MM.1S (cell line): Measurements from ENCODE around the gene KIN.

Experiments used
- DNase-seq: peaks from one replicate; pipeline ENCODE4 v3.0.0-alpha.2; 2015
- H2AFZ ChIP-seq: fragments of 300-600 bp; sonication (generic); 2 replicates; pipeline ENCODE4 v1.6.0; 2016; ENCODE audit warnings: antibody characterized with exemption, low read length
- H3F3A ChIP-seq: fragments of 300-600 bp; sonication (generic); 2 replicates; pipeline ENCODE4 v1.6.1; 2016; ENCODE audit warnings: mild to moderate bottlenecking, antibody characterized with exemption, low read length, moderate library complexity, mixed read lengths; ENCODE audit not compliant: insufficient read depth
- H3K27ac ChIP-seq: fragments of 300-600 bp; sonication (generic); 2 replicates; pipeline ENCODE4 v1.5.1; 2016; ENCODE audit warnings: mild to moderate bottlenecking, low read length
- H3K27me3 ChIP-seq: fragments of 300-600 bp; sonication (generic); replicated peaks from 2 replicates; pipeline ENCODE4 v1.6.0; 2016; ENCODE audit warnings: low read length; ENCODE audit not compliant: insufficient read depth
- H3K36me3 ChIP-seq: fragments of 300-600 bp; sonication (generic); replicated peaks from 2 replicates; pipeline ENCODE4 v1.6.1; 2016; ENCODE audit warnings: mild to moderate bottlenecking, low read length, mixed read lengths; ENCODE audit not compliant: insufficient read depth
- H3K4me1 ChIP-seq: fragments of 300-600 bp; sonication (generic); 2 replicates; pipeline ENCODE4 v1.6.1; 2016; ENCODE audit warnings: low read length, mixed read lengths
- H3K4me2 ChIP-seq: fragments of 300-600 bp; sonication (generic); 2 replicates; pipeline ENCODE4 v1.6.0; 2016; ENCODE audit warnings: low read depth, low read length
- H3K4me3 ChIP-seq: fragments of 300-600 bp; sonication (generic); 2 replicates; pipeline ENCODE4 v1.5.1; 2016; ENCODE audit warnings: low read length, mixed read lengths
- H3K79me2 ChIP-seq: fragments of 300-600 bp; sonication (generic); 2 replicates; pipeline ENCODE4 v1.6.1; 2016; ENCODE audit warnings: mixed run types, low read length, mixed read lengths
- H3K9ac ChIP-seq: fragments of 300-600 bp; sonication (generic); 2 replicates; pipeline ENCODE4 v1.6.1; 2016; ENCODE audit warnings: low read length, mixed read lengths
- H3K9me2 ChIP-seq: fragments of 300-600 bp; sonication (generic); replicated peaks from 2 replicates; pipeline ENCODE4 v1.6.1; 2016; ENCODE audit warnings: mild to moderate bottlenecking, low read length, mixed read lengths; ENCODE audit not compliant: insufficient read depth
- H3K9me3 ChIP-seq: fragments of 300-600 bp; sonication (generic); replicated peaks from 2 replicates; pipeline ENCODE4 v1.6.1; 2016; ENCODE audit warnings: mild to moderate bottlenecking, low read length, mixed read lengths; ENCODE audit not compliant: insufficient read depth
- H4K20me1 ChIP-seq: fragments of 300-600 bp; sonication (generic); 2 replicates; pipeline ENCODE4 v1.6.1; 2016; ENCODE audit warnings: mild to moderate bottlenecking, low read length, moderate library complexity, mixed read lengths; ENCODE audit not compliant: insufficient read depth
- EZH2 ChIP-seq: fragments of 300-600 bp; sonication (generic); optimal IDR thresholded peaks from 2 replicates; pipeline ENCODE3; 2017; ENCODE audit warnings: low read depth, mild to moderate bottlenecking, antibody characterized with exemption, low read length, mixed read lengths
- EZH2phosphoT487 ChIP-seq: fragments of 300-600 bp; sonication (generic); IDR thresholded peaks from 2 replicates; pipeline ENCODE4 v1.6.1; 2018; ENCODE audit warnings: antibody characterized with exemption, low read length
- TF ChIP-seq, protein P1 (sequence below): fragments of 300-600 bp; sonication (generic); IDR thresholded peaks from 2 replicates; pipeline ENCODE4 v1.5.1; 2016; ENCODE audit warnings: antibody characterized with exemption, low read length, mixed read lengths

KIN gene

DNA sequence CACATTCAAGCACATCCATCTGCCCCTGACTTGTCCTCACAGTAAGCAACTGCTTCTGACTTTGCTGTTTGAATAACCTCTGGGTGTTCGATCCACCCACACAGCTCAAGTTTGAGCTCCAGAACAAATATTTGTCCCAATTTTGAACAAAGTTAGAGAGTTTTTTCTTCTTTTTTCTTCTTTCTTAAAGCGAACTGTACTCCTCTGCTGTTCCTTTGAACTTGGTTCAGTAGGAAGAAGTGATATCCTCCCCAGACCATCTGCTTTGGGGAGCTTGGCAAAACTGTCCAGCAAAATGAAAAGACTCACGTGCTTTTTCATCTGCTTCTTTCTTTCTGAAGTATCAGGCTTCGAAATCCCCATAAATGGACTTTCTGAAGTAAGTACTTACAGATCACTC is 84.7 kb downstream of the KIN start, which contains the start of gene ITIH2:
Gene ITIH2 (plus strand): TSS at position 177 of the 400 bp plus-strand sequence. CDS start 119 bp downstream, at position 296.
- Histone ChIP-seq H3K27ac (no peak within 1 kb of the TSS), H3K4me2 (no peak within 1 kb of the TSS), H3K9me3 (no peaks in the 10 kb centered on the region), H3K36me3 (no peaks in the 10 kb centered on the region), H3K79me2 (no peaks in the 10 kb centered on the region), H2AFZ (no peak within 1 kb of the TSS), H3K9me2 (no peaks in the 10 kb centered on the region), H3K27me3 (no peaks in the 10 kb centered on the region), H4K20me1 (no peaks in the 10 kb centered on the region), H3K9ac (no peak within 1 kb of the TSS), H3K4me3 (no peak within 1 kb of the TSS), H3K4me1 (no peaks in the 10 kb centered on the region), H3F3A (no peaks in the 10 kb centered on the region)
- DNase-seq = no peak
- TF ChIP-seq, protein P1, sequence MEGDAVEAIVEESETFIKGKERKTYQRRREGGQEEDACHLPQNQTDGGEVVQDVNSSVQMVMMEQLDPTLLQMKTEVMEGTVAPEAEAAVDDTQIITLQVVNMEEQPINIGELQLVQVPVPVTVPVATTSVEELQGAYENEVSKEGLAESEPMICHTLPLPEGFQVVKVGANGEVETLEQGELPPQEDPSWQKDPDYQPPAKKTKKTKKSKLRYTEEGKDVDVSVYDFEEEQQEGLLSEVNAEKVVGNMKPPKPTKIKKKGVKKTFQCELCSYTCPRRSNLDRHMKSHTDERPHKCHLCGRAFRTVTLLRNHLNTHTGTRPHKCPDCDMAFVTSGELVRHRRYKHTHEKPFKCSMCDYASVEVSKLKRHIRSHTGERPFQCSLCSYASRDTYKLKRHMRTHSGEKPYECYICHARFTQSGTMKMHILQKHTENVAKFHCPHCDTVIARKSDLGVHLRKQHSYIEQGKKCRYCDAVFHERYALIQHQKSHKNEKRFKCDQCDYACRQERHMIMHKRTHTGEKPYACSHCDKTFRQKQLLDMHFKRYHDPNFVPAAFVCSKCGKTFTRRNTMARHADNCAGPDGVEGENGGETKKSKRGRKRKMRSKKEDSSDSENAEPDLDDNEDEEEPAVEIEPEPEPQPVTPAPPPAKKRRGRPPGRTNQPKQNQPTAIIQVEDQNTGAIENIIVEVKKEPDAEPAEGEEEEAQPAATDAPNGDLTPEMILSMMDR = no peak
- TF ChIP-seq EZH2phosphoT487 (no peak), EZH2 (no peak)

DNA sequence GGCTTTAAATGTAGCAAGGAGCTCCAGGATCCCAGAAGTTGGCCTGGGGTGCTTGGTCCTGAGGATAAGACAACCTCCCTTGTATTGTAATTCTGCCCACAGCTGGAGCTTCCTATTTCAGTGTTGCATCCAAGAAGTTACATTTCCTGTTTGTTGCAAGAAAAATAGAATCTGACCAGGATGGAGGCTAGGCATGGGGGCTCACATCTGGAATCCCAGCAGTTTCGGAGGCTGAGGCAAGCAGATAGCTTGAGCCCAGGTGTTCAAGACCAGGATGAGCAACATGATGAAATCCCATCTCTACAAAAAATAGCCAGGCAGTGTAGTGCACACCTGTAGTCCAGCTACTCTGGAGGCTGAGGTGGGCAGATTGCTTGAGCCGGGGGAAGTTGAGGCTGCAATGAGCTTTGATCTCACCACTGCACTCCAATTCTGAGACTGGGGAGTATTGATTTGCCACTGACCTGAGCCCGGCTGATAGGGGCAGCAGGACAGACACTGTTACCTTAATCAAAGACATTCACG is 85.4 kb downstream of the KIN start:
- no peaks in the 10 kb centered on the region for H3F3A ChIP-seq
- DNase-seq = no peak
- H3K9me2 ChIP-seq = no peaks in the 10 kb centered on the region
- no peaks in the 10 kb centered on the region for H4K20me1 ChIP-seq
- no peak for TF ChIP-seq EZH2
- H3K79me2 ChIP-seq = no peaks in the 10 kb centered on the region
- no peaks in the 10 kb centered on the region for H3K9me3 ChIP-seq
- H3K4me1 ChIP-seq = no peaks in the 10 kb centered on the region
- H3K36me3 ChIP-seq = no peaks in the 10 kb centered on the region
- no peak overlapping the region for H3K27ac ChIP-seq
- no peaks in the 10 kb centered on the region for H3K27me3 ChIP-seq
- no peak overlapping the region for H3K4me2 ChIP-seq
- H2AFZ ChIP-seq = no peak overlapping the region
- no peak overlapping the region for H3K9ac ChIP-seq
- H3K4me3 ChIP-seq = no peak overlapping the region

DNA sequence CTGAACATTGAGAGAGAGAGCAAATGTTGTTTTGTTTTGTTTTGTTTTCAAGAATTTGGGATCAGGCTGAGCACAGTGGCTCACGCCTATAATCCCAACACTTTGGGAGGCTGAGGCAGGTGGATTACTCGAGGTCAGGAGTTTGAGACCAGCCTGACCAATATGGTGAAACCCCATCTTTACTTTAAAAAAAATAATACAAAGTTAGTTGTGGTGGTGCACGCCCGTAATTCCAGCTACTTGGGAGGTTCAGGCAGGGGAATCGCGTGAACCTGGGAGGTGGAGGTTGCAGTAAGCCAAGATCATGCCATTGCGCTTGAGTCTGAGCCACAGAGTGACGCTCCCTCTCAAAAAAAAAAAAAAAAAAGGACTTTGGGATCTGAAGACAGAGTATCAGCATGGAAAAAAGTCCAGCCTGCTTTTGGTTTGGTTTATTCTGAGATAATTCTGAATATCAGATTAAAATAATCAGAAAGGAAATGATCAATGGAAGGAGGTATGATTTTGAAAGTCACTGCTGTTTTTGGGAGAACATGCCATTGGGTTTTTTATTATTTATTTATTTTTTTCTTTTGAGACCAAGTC is 86.5 kb downstream of the KIN start:
- Histone ChIP-seq H3K9ac (no peak overlapping the region), H4K20me1 (no peaks in the 10 kb centered on the region), H3K9me3 (no peaks in the 10 kb centered on the region), H3K4me3 (no peak overlapping the region), H3K9me2 (no peaks in the 10 kb centered on the region), H3F3A (no peaks in the 10 kb centered on the region), H3K27ac (no peak overlapping the region), H3K4me2 (no peak overlapping the region), H3K4me1 (no peaks in the 10 kb centered on the region), H3K27me3 (no peaks in the 10 kb centered on the region), H3K36me3 (no peaks in the 10 kb centered on the region), H2AFZ (no peak overlapping the region), H3K79me2 (no peaks in the 10 kb centered on the region)
- no peak for DNase-seq
- TF ChIP-seq EZH2 (no peak), EZH2phosphoT487 (no peak)
- TF ChIP-seq, protein P1 = no peak
